Sciatic nerve (tissue), 2 donors: ENCODE data around the gene TRIM71. TPM values are rescaled to one million over a fixed set of nuclear protein-coding genes. Genes with fewer than 3 reads are reported as not detected.

Source experiments
- ATAC-seq: fragments of 200-7000 bp; cut with Tn5 transposase; one replicate; pipeline ENCODE4 v1.9.1; 2020; ENCODE audit warnings: mild to moderate bottlenecking, moderate library complexity
- DNase-seq: peaks from one replicate; pipeline ENCODE4 v3.0.0-alpha.2; 2020; ENCODE audit warnings: low spot score
- intact Hi-C: fragments of 100-400 bp; cut with DNase I; formaldehyde crosslinking; loops from one replicate; pipeline ENCODE4 v1.14.2; 2022
- total RNA-seq: library from RNA; stranded (reverse); fragmentation: NEBNext Ultra II Directional; extraction: Animal tissue kit (Norgen Biotek cat#: 25700); gene quantifications from one replicate; pipeline ENCODE4 v1.2.1, GENCODE V29; 2021
- donor health status: DM: no; HTN: no; CAD: no.
- donor health status: DM: no; HTN: no; CAD: no.

The TRIM71 gene
- total RNA-seq, 1 donor from 2014 or later = 0.40 TPM

- ATAC-seq = no peak
- DNase-seq = no peak
- intact Hi-C loops = no loop called here
These were observed 63.8 kb downstream of the TRIM71 start for GRCh38 chr3:32881624-32882023.

DNA sequence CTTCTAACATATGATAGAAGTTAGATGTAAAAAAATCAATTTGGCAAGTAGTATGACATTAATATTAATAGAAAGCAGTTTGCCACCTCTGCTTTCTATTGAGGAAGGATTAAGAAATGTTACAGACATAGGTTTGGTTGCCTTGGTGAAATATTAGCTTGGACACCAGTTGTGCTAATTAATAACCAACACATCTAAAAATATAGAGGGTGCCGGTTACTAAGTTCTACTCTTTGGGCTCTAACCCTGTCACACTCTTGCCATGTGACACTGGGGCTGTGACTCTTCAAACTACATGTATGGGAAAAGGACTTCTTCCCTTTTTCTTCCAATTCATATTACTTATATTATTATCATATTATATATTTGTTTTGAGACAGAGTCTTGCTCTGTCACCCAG lies 64.4 kb downstream of the TRIM71 start:
- ATAC-seq = no peak
- DNase-seq = no peak
- intact Hi-C loops = no loop called here

- intact Hi-C loops = no loop called here
- ATAC-seq (no peak), DNase-seq (no peak)
These were observed 64.8 kb downstream of the TRIM71 start for GRCh38 chr3:32882603-32883025.

DNA sequence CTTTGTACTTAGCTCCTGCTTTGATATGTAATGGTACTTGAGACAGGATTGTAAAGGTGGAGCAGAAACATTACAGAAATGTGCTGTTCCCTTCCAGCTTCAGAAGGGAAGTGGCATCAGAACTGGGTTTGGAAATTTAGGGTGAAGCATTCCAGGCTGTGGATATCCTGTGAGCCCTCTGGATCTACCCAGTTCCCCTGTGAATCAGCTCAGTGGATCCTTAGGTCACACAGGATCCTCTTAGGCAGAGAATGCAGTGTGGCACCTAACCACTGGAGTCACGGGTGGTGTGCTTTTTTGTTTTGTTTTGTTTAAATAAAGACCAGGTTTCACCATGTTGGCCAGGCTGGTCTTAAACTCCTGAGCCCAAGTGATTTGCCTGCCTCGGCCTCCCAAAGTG lies 66.0 kb downstream of the TRIM71 start:
- ATAC-seq (no peak), DNase-seq (no peak)
- intact Hi-C loops = no loop called here

DNA sequence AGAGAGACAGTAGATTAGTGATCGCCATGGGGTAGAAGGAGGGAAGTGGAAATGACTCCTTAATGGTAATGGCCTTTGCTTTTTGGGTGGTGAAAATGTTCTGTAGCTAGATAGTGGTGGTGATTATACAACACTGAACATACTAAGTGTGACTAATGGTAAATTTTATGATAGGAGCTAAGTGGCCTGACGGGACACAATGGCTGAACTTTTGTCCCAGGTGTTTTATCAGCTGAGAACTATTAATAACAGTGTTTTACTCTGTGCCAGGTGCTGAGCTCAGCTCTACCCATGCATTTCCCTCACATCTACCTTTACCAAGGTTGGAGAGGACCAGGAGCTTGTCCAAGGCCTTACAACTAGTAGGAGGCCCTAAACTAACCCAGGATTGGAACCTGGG lies 66.8 kb downstream of the TRIM71 start:
- intact Hi-C loops = no loop called here
- ATAC-seq (no peak), DNase-seq (no peak)

GRCh38 chr3:32885283-32885901 lies 67.6 kb downstream of the TRIM71 start:
- ATAC-seq (no peak), DNase-seq (no peak)
- intact Hi-C loops = no loop called here

- DNase-seq (no peak), ATAC-seq (no peak)
- intact Hi-C loops = no loop called here
These were observed 68.5 kb downstream of the TRIM71 start for GRCh38 chr3:32886296-32886695.

- DNase-seq (no peak), ATAC-seq (no peak)
- intact Hi-C loops = no loop called here
These were observed 69.1 kb downstream of the TRIM71 start for GRCh38 chr3:32886911-32887310.

- no peak for DNase-seq
- no peak for ATAC-seq
- intact Hi-C loops = no loop called here
These were observed 70.9 kb downstream of the TRIM71 start for GRCh38 chr3:32888739-32889138.

DNA sequence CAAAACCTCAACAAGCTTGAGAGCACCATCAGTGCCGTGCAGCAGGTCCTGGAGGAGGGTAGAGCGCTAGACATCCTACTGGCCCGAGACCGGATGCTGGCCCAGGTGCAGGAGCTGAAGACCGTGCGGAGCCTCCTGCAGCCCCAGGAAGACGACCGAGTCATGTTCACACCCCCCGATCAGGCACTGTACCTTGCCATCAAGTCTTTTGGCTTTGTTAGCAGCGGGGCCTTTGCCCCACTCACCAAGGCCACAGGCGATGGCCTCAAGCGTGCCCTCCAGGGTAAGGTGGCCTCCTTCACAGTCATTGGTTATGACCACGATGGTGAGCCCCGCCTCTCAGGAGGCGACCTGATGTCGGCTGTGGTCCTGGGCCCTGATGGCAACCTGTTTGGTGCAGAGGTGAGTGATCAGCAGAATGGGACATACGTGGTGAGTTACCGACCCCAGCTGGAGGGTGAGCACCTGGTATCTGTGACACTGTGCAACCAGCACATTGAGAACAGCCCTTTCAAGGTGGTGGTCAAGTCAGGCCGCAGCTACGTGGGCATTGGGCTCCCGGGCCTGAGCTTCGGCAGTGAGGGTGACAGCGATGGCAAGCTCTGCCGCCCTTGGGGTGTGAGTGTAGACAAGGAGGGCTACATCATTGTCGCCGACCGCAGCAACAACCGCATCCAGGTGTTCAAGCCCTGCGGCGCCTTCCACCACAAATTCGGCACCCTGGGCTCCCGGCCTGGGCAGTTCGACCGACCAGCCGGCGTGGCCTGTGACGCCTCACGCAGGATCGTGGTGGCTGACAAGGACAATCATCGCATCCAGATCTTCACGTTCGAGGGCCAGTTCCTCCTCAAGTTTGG lies 72.9 kb downstream of the TRIM71 start:
- no peak for ATAC-seq
- intact Hi-C loops = no loop called here
- no peak for DNase-seq

- no peak for DNase-seq
- intact Hi-C loops = no loop called here
- no peak for ATAC-seq
These were observed 73.6 kb downstream of the TRIM71 start for GRCh38 chr3:32891365-32891764.

GRCh38 chr3:32892625-32893598 lies 75.1 kb downstream of the TRIM71 start:
- ATAC-seq = no peak
- DNase-seq = no peak

DNA sequence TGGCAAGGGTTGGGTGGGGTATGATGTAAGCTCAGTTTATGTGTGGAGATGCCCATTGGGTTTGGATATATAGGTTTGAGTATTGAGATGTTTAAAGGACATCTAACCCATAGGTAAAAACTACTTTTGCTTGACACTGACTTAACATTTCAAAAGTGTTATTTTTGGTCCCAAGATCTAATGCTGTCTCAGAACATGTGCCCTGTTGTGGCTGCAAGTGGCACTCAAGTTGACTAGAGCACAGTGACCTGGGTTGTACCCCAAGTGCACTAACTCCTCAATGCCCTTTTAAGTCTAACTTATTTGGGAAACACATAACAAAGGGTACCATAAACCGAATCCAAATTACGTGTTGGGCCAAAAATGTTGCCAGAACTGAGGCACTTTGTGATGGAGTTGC lies 77.2 kb downstream of the TRIM71 start:
- ATAC-seq (no peak), DNase-seq (no peak)
- intact Hi-C loops = no loop called here

More at GRCh38 chr3:32892625-32893598, 75.1 kb downstream of the TRIM71 start:
- intact Hi-C loops = no loop called here

DNA sequence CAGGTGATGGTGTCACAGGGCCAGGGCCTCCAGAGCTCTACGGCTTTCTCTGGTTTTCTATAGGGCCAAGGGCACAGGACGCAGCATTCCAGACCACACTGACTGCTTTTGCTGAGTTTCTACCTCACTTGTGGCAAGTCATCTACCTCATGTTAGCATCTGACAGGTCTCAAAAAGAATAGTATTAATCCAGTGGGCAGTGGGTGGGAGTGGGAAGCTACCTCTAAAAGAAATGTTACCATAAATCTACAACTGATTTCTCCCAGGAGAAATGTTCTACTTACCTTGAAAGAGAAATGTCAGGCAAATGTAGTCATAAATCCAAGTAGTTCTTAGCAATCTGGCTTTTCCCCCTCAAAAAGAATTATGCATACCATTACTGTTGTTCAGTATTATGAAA lies 77.9 kb downstream of the TRIM71 start:
- ATAC-seq (no peak), DNase-seq (no peak)
- intact Hi-C loops = no loop called here

- DNase-seq (no peak), ATAC-seq (no peak)
- intact Hi-C loops = no loop called here
These were observed 78.3 kb downstream of the TRIM71 start for GRCh38 chr3:32896143-32896542.

DNA sequence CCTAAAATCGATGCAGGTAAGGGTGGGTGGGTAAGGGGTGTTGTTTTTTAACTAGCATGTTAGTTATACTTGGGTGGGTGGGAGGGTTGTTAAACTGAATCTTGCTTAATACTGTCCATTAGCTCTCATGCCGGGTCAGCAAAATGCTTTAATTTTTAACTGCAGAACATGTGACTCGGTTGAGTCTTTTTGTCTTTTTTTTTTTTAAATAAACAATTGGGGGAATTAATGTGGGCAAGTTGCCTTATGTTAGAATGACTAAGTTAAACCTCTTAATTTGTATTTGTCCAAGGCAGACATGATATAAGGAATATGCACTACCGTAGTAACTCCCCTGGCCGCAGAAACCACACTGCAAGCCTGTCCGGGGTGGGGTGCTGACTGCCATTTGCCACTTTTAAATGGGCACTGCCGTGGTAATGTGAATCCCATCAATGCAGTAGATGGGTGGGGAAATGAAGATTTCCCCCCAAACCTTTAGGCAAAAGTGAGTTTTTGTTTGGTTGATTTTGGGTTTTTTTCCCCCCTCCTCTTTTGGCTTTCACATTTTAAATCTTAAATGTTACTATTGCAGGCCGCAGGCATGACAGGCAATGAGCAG lies 79.3 kb downstream of the TRIM71 start:
- DNase-seq (no peak), ATAC-seq (no peak)
- intact Hi-C loops = no loop called here

GRCh38 chr3:32897981-32898623 lies 80.3 kb downstream of the TRIM71 start:
- DNase-seq = no peak
- intact Hi-C loops = no loop called here
- ATAC-seq = no peak

DNA sequence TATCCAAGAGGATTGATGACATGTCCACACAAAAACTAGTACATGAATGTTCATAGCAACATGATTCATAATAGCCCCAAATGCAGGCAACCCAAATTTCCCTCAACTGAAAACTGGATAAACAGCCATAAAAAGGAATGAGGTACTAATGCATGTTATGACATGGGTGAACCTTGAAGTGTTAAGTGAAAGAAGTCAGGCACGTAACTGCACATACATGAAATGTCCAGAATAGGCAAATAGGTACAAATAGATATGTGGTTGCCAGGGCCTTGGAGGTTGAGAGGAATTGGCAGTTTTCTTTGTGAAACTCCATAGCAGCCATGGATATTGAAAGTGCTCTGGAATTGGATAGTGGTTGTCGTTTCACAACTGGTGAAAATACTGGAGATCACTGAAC lies 81.5 kb downstream of the TRIM71 start:
- intact Hi-C loops = no loop called here
- DNase-seq (no peak), ATAC-seq (no peak)
